Trophoblast cell (in vitro differentiated cells and primary cell): ENCODE data around the gene TBR1.

ENCODE experiments used
- DNase-seq, 2 donors: peaks; one replicate each; pipeline ENCODE4 v3.0.0-alpha.2; 2016
- H2AFZ ChIP-seq: 2 replicates; pipeline ENCODE4 v1.6.1; 2013; ENCODE audit warnings: low read length, moderate library complexity, mild to moderate bottlenecking; ENCODE audit not compliant: insufficient read depth, poor library complexity
- H2AK5ac ChIP-seq: 2 replicates; pipeline ENCODE4 v1.6.1; 2013; ENCODE audit warnings: mild to moderate bottlenecking, low read length
- H2BK120ac ChIP-seq: 2 replicates; pipeline ENCODE4 v1.6.1; 2013; ENCODE audit warnings: low read length, mild to moderate bottlenecking, moderate library complexity; ENCODE audit not compliant: insufficient read depth, poor library complexity
- H2BK12ac ChIP-seq: 2 replicates; pipeline ENCODE4 v1.6.1; 2013; ENCODE audit warnings: mild to moderate bottlenecking, low read length, moderate library complexity
- H2BK5ac ChIP-seq: 2 replicates; pipeline ENCODE4 v1.6.1; 2013; ENCODE audit warnings: low read length, low read depth, moderate library complexity, mild to moderate bottlenecking; ENCODE audit not compliant: poor library complexity
- H3K14ac ChIP-seq: 2 replicates; pipeline ENCODE4 v1.6.1; 2013; ENCODE audit warnings: mild to moderate bottlenecking, low read length
- H3K18ac ChIP-seq: 2 replicates; pipeline ENCODE4 v1.6.1; 2013; ENCODE audit warnings: mild to moderate bottlenecking, low read length
- H3K23ac ChIP-seq: 2 replicates; pipeline ENCODE4 v1.6.1; 2013; ENCODE audit warnings: low read length
- H3K27ac ChIP-seq: 2 replicates; pipeline ENCODE4 v1.5.1; 2013; ENCODE audit warnings: low read depth, mild to moderate bottlenecking, inconsistent platforms, low read length, moderate library complexity
- H3K27me3 ChIP-seq: 2 replicates; pipeline ENCODE4 v1.6.1; 2013; ENCODE audit warnings: inconsistent platforms, mild to moderate bottlenecking, low read length, moderate library complexity; ENCODE audit not compliant: insufficient read depth
- H3K36me3 ChIP-seq, 2 experiments: 1 replicate in 1 of 2; 2 replicates in 1 of 2; pipeline ENCODE4 v1.6.1; 2013; ENCODE audit warnings: low read length in 2 of 2, mild to moderate bottlenecking in 2 of 2, moderate library complexity in 1 of 2; ENCODE audit not compliant: insufficient read depth in 2 of 2, control insufficient read depth in 1 of 2
- H3K4ac ChIP-seq: 2 replicates; pipeline ENCODE4 v1.6.1; 2013; ENCODE audit warnings: low read depth, mild to moderate bottlenecking, low read length, moderate library complexity
- H3K4me1 ChIP-seq, 2 experiments: 1 replicate in 1 of 2; 2 replicates in 1 of 2; pipeline ENCODE4 v1.6.1; 2013; ENCODE audit warnings: low read length in 2 of 2, mild to moderate bottlenecking in 2 of 2, moderate library complexity in 1 of 2; ENCODE audit not compliant: insufficient read depth in 2 of 2, control insufficient read depth in 1 of 2
- H3K4me2 ChIP-seq: 2 replicates; pipeline ENCODE4 v1.6.1; 2013; ENCODE audit warnings: inconsistent platforms, mild to moderate bottlenecking, low read length, moderate library complexity
- H3K4me3 ChIP-seq: 2 replicates; pipeline ENCODE4 v1.5.1; 2013; ENCODE audit warnings: mild to moderate bottlenecking, low read depth, low read length, inconsistent platforms
- H3K79me1 ChIP-seq: one replicate; pipeline ENCODE4 v1.6.1; 2013; ENCODE audit warnings: low read length
- H3K79me2 ChIP-seq: 2 replicates; pipeline ENCODE4 v1.6.1; 2013; ENCODE audit warnings: low read length, mild to moderate bottlenecking; ENCODE audit not compliant: control insufficient read depth, insufficient read depth, poor library complexity
- H3K9ac ChIP-seq: 2 replicates; pipeline ENCODE4 v1.6.1; 2013; ENCODE audit warnings: mild to moderate bottlenecking, low read length
- H3K9me3 ChIP-seq: 2 replicates; pipeline ENCODE4 v1.6.1; 2013; ENCODE audit warnings: low read depth, mild to moderate bottlenecking, control low read depth, inconsistent platforms, low read length; ENCODE audit not compliant: insufficient read depth
- H4K12ac ChIP-seq: 2 replicates; pipeline ENCODE4 v1.6.1; 2013; ENCODE audit warnings: low read depth, mild to moderate bottlenecking, low read length, moderate library complexity
- H4K8ac ChIP-seq: 2 replicates; pipeline ENCODE4 v1.6.1; 2013; ENCODE audit warnings: low read depth, mild to moderate bottlenecking, low read length, moderate library complexity
- H4K91ac ChIP-seq: one replicate; pipeline ENCODE4 v1.6.1; 2013; ENCODE audit warnings: low read depth, mild to moderate bottlenecking, low read length, moderate library complexity
- WGBS: extraction: QIAGEN DNeasy Blood & Tissue Kit; methylation state at CpG from one replicate; pipeline ENCODE4 v1.1.7; 2013; ENCODE audit warnings: missing lambda C conversion rate; ENCODE audit not compliant: insufficient read length, insufficient coverage; ENCODE audit errors: extremely low coverage; 5-methylcytosine and 5-hydroxymethylcytosine counted together

TBR1 gene

DNA sequence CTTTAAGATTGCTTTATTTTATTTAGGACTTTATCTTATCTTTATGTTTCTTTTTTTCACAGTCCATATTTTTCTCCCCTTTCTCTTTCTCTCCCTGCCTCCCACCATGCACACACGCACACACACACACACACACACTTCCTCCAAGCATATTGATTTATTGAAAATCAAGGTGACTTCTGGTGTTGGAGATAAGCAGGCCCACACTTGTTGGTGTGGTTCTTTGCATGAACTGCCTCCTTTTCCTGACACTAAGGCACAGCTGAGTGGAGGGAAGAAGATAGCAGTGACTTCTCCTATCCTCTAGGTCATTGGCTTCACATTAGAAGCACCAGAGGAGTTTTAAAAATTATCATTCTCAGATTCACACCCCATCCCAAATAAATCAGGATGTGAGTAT lies 18.0 kb downstream of the TBR1 start:
- no peak overlapping the region for H3K9ac ChIP-seq
- H4K12ac ChIP-seq: no peak overlapping the region
- H3K4ac ChIP-seq: no peak overlapping the region
- H3K36me3 ChIP-seq: no peaks in the 10 kb centered on the region
- no peak overlapping the region for H2AK5ac ChIP-seq
- H3K14ac ChIP-seq: no peak overlapping the region
- H4K8ac ChIP-seq: no peak overlapping the region
- no peaks in the 10 kb centered on the region for H3K4me1 ChIP-seq
- no peak overlapping the region for H3K23ac ChIP-seq
- no peak overlapping the region for H2BK5ac ChIP-seq
- no peaks in the 10 kb centered on the region for H3K79me1 ChIP-seq
- DNase-seq: no peak
- no peaks in the 10 kb centered on the region for H3K27me3 ChIP-seq
- H3K4me2 ChIP-seq: no peak overlapping the region
- no peaks in the 10 kb centered on the region for H3K79me2 ChIP-seq
- no peak overlapping the region for H2BK120ac ChIP-seq
- H4K91ac ChIP-seq: no peak overlapping the region
- H3K4me3 ChIP-seq: no peak overlapping the region
- no CpG with 5 or more reads among the region's 1 CpG for WGBS
- H2BK12ac ChIP-seq: no peak overlapping the region
- no peak overlapping the region for H3K27ac ChIP-seq
- no peaks in the 10 kb centered on the region for H3K9me3 ChIP-seq
- no peak overlapping the region for H3K18ac ChIP-seq
- no peak overlapping the region for H2AFZ ChIP-seq

DNA sequence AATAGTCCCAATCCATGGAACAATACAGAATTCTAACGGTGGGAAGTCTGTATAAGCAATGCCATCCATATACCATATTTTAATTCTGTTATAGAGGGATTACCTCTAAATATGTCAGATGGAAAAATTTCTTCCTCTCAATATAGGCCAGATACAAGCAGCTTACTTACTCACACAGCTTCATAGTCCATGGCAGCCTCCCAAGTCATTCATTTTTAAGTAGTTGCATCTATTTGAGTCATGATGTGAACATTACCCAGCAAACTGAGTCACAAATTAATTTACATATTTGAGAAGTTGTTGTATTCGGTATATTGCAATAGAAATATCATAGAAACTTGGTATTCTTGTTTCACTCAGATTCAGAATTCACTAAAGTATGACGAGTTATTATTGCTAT lies 20.3 kb downstream of the TBR1 start:
- Histone ChIP-seq H2AFZ (no peak overlapping the region), H3K4me3 (no peak overlapping the region), H3K9ac (no peak overlapping the region), H3K27ac (no peak overlapping the region), H2BK12ac (no peak overlapping the region), H3K79me2 (no peaks in the 10 kb centered on the region), H3K18ac (no peak overlapping the region), H3K36me3 (no peaks in the 10 kb centered on the region), H4K91ac (no peak overlapping the region), H3K9me3 (no peaks in the 10 kb centered on the region), H3K4ac (no peak overlapping the region), H2AK5ac (no peak overlapping the region), H2BK120ac (no peak overlapping the region), H3K23ac (no peak overlapping the region), H3K4me2 (no peak overlapping the region), H3K79me1 (no peaks in the 10 kb centered on the region), H2BK5ac (no peak overlapping the region), H3K27me3 (no peaks in the 10 kb centered on the region), H4K8ac (no peak overlapping the region), H4K12ac (no peak overlapping the region), H3K4me1 (no peaks in the 10 kb centered on the region), H3K14ac (no peak overlapping the region)
- DNase-seq: no peak
- no CpG with 5 or more reads among the region's 3 CpGs for WGBS

DNA sequence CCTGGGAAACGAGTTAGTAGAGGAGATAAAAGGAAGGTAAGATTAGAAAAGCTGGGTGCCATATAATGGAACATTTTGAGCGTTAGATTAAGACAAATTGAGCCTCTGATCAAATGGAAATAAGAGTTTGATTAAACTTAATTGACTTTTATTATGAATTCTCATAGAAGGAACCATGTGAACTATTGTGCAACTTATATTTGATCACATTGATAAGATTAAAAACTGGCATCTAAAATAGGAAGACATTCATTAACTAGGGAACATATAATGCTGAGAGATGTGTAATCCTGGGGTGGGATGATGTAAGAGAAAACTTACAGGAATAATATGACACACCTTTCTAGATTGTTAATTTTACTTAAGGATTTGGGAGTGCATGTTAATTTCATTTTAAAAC lies 22.5 kb downstream of the TBR1 start:
- no peaks in the 10 kb centered on the region for H3K27me3 ChIP-seq
- no peak overlapping the region for H2BK5ac ChIP-seq
- H3K4me1 ChIP-seq: no peaks in the 10 kb centered on the region
- H3K4me2 ChIP-seq: no peak overlapping the region
- H3K14ac ChIP-seq: no peak overlapping the region
- no peak overlapping the region for H2AFZ ChIP-seq
- no peak overlapping the region for H3K18ac ChIP-seq
- no peaks in the 10 kb centered on the region for H3K79me2 ChIP-seq
- H3K36me3 ChIP-seq: no peaks in the 10 kb centered on the region
- no peak overlapping the region for H3K23ac ChIP-seq
- H4K12ac ChIP-seq: no peak overlapping the region
- H2BK120ac ChIP-seq: no peak overlapping the region
- no peak overlapping the region for H3K4ac ChIP-seq
- no peak overlapping the region for H4K8ac ChIP-seq
- no peak overlapping the region for H3K9ac ChIP-seq
- WGBS: no CpG with 5 or more reads among the region's 2 CpGs
- H4K91ac ChIP-seq: no peak overlapping the region
- no peak overlapping the region for H3K27ac ChIP-seq
- H3K4me3 ChIP-seq: no peak overlapping the region
- no peak overlapping the region for H2BK12ac ChIP-seq
- no peaks in the 10 kb centered on the region for H3K79me1 ChIP-seq
- H3K9me3 ChIP-seq: no peaks in the 10 kb centered on the region
- DNase-seq: no peak
- no peak overlapping the region for H2AK5ac ChIP-seq

DNA sequence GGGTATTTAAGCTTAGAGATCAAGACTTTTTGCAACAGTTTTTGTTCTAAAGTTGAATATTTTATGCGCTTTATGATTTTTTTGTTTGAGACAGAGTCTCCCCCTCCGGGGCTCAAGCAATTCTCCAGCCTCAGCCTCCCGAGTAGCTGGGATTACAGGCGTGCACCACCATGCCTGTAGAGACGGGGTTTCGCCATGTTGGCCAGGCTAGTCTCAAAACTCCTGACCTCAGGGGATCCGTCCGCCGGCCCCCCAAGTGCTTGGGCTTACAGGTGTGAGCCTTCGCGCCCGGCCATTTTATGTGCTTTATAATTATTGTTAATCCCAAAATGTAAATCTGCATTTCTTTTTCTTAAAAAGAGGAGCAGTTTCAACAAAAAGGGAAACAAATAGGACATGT lies 29.0 kb downstream of the TBR1 start:
- H3K4me3 ChIP-seq: no peak overlapping the region
- H3K18ac ChIP-seq: no peak overlapping the region
- H3K79me2 ChIP-seq: no peaks in the 10 kb centered on the region
- no peak overlapping the region for H3K4ac ChIP-seq
- H3K4me1 ChIP-seq: no peaks in the 10 kb centered on the region
- no peaks in the 10 kb centered on the region for H3K36me3 ChIP-seq
- no peak overlapping the region for H2BK5ac ChIP-seq
- no peaks in the 10 kb centered on the region for H3K27me3 ChIP-seq
- H2BK12ac ChIP-seq: no peak overlapping the region
- H2BK120ac ChIP-seq: no peak overlapping the region
- no peak overlapping the region for H3K14ac ChIP-seq
- no peak overlapping the region for H3K27ac ChIP-seq
- no peak overlapping the region for H3K23ac ChIP-seq
- no peak overlapping the region for H2AK5ac ChIP-seq
- H4K8ac ChIP-seq: no peak overlapping the region
- no peak for DNase-seq
- no peak overlapping the region for H4K91ac ChIP-seq
- no peaks in the 10 kb centered on the region for H3K79me1 ChIP-seq
- no CpG with 5 or more reads among the region's 12 CpGs for WGBS
- H3K9me3 ChIP-seq: no peaks in the 10 kb centered on the region
- H2AFZ ChIP-seq: no peak overlapping the region
- no peak overlapping the region for H3K4me2 ChIP-seq
- no peak overlapping the region for H3K9ac ChIP-seq
- peak overlapping the region; percentile 30 for H4K12ac ChIP-seq

DNA sequence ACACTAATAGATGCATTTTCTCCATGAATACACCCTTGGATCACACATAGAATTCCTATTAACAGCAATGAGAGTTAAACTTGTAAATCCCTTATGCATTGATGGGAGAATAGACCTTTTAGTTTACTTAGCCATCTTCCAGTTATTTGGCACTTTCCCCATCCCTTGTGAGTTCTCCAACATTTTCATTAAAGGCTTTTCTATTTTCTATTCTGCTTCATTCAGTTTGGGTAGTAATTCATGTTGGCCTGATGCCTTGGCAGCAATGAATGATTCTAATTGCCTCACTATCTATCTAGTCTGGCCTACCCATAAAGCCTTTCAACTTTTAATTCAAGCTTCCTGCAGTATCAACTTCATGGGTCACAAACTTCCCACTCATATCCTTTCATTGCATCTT lies 32.3 kb downstream of the TBR1 start:
- Histone ChIP-seq H4K12ac (no peak overlapping the region), H3K14ac (no peak overlapping the region), H3K27me3 (no peaks in the 10 kb centered on the region), H3K79me1 (no peaks in the 10 kb centered on the region), H3K36me3 (no peaks in the 10 kb centered on the region), H3K4me2 (no peak overlapping the region), H3K18ac (no peak overlapping the region), H4K91ac (no peak overlapping the region), H2BK5ac (no peak overlapping the region), H3K4me3 (no peak overlapping the region), H3K27ac (no peak overlapping the region), H2AFZ (no peak overlapping the region), H2BK12ac (no peak overlapping the region), H3K9me3 (no peaks in the 10 kb centered on the region), H4K8ac (no peak overlapping the region), H3K79me2 (no peaks in the 10 kb centered on the region), H3K23ac (no peak overlapping the region), H3K9ac (no peak overlapping the region), H3K4me1 (no peaks in the 10 kb centered on the region), H3K4ac (no peak overlapping the region), H2AK5ac (no peak overlapping the region), H2BK120ac (no peak overlapping the region)
- DNase-seq: no peak
